Endothelial cell of umbilical vein (primary cell): ENCODE data around the gene TMEM254. TPM values are rescaled to one million over a fixed set of nuclear protein-coding genes. Genes with fewer than 3 reads are reported as not detected.
"Not testable (repeated sequence)": the region's sequence is repeated elsewhere in the genome, so short reads cannot be mapped to it uniquely, and the experiment has no call there.

Experiments used
- BruUV-seq: library from RNA; stranded (reverse); fragments of 400-500 nt; replicated peaks from 2 replicates; lab custom pipeline; 2021; lab: Mats Ljungman, UMichigan
- CTCF ChIA-PET: fragments of 300-600, 350-600 bp; sonication (Branson Sonifier 250); formaldehyde crosslinking; loops from one replicate; lab custom pipeline; 2021; ENCODE audit warnings: antibody characterized with exemption, inconsistent platforms; lab: Charles Lee
- POLR2A ChIA-PET: fragments of 300-600, 350-600 bp; sonication (Branson Sonifier 250); formaldehyde crosslinking; loops from one replicate; lab custom pipeline; 2021; ENCODE audit warnings: antibody characterized with exemption, inconsistent platforms; lab: Charles Lee
- DNase-seq: peaks from one replicate; pipeline ENCODE4 v3.0.0-alpha.2; 2011; ENCODE audit warnings: low read depth, low spot score
- FAIRE-seq: peaks from 2 replicates; lab custom pipeline; 2011; peaks lifted over from hg19 to GRCh38; lab: Jason Lieb, UNC
- H2AFZ ChIP-seq: 2 replicates; pipeline ENCODE4 v1.6.0; 2012; ENCODE audit warnings: low read depth, low read length, control low read depth, inconsistent platforms
- H3K27ac ChIP-seq: 2 replicates; pipeline ENCODE4 v1.5.1; 2011; ENCODE audit warnings: low read depth, mild to moderate bottlenecking, control low read depth, low read length, moderate library complexity; ENCODE audit not compliant: insufficient read depth
- H3K27me3 ChIP-seq, 2 experiments: 2 replicates each; pipeline versions ENCODE4 v1.6.0 to v1.6.1; 2011; ENCODE audit warnings: low read length in 2 of 2, mixed read lengths in 1 of 2; ENCODE audit not compliant: control insufficient read depth in 2 of 2, insufficient read depth in 2 of 2
- H3K36me3 ChIP-seq, 2 experiments: 2 replicates in 1 of 2; 3 replicates in 1 of 2; pipeline ENCODE4 v1.5.1; 2011; ENCODE audit warnings: low read length in 2 of 2, mild to moderate bottlenecking in 1 of 2, moderate library complexity in 1 of 2; ENCODE audit not compliant: control insufficient read depth in 2 of 2, insufficient read depth in 2 of 2; ENCODE audit errors: extremely low read depth in 1 of 2
- H3K4me1 ChIP-seq: 3 replicates; pipeline ENCODE4 v1.5.1; 2011; ENCODE audit warnings: mild to moderate bottlenecking, low read length; ENCODE audit not compliant: control insufficient read depth, insufficient read depth; ENCODE audit errors: extremely low read depth
- H3K4me2 ChIP-seq: 2 replicates; pipeline ENCODE4 v1.6.1; 2011; ENCODE audit warnings: low read length, control low read depth, mixed read lengths; ENCODE audit not compliant: insufficient read depth
- H3K4me3 ChIP-seq, 3 experiments: fragments of 200-600 bp in 1 of 3; sonication (generic), shearing (Covaris generic) in 1 of 3; replicated peaks in 1 of 3; 2 replicates each; pipeline ENCODE4 v1.5.1; 2011 to 2016; ENCODE audit warnings: control low read depth in 3 of 3, low read length in 3 of 3, mild to moderate bottlenecking in 2 of 3, inconsistent platforms in 1 of 3, low read depth in 1 of 3, moderate library complexity in 1 of 3; ENCODE audit not compliant: insufficient read depth in 1 of 3
- H3K79me2 ChIP-seq: 2 replicates; pipeline ENCODE4 v1.6.0; 2012; ENCODE audit warnings: low read length, inconsistent platforms; ENCODE audit not compliant: control insufficient read depth, insufficient read depth
- H3K9ac ChIP-seq: replicated peaks from 2 replicates; pipeline ENCODE3; 2011; ENCODE audit warnings: low read length, control low read depth; ENCODE audit not compliant: insufficient read depth; ENCODE audit errors: extremely low read depth
- H3K9me1 ChIP-seq: replicated peaks from 3 replicates; pipeline ENCODE4 v1.6.0; 2011; ENCODE audit warnings: mild to moderate bottlenecking, low read length; ENCODE audit not compliant: control insufficient read depth, insufficient read depth; ENCODE audit errors: extremely low read depth
- H3K9me3 ChIP-seq: replicated peaks from 2 replicates; pipeline ENCODE4 v1.5.1; 2012; ENCODE audit warnings: low read length, inconsistent platforms; ENCODE audit not compliant: control insufficient read depth, insufficient read depth
- H4K20me1 ChIP-seq: replicated peaks from 2 replicates; pipeline ENCODE3; 2011; ENCODE audit warnings: mild to moderate bottlenecking, low read length; ENCODE audit not compliant: control insufficient read depth, insufficient read depth; ENCODE audit errors: extremely low read depth
- CTCF ChIP-seq, 2 donors: IDR thresholded peaks; 1 replicate in 1 of 2; 2 replicates in 1 of 2; pipeline ENCODE4 v1.5.1; 2011; ENCODE audit warnings: low read length in 2 of 2, mild to moderate bottlenecking in 2 of 2, moderate library complexity in 2 of 2, control low read depth in 1 of 2, inconsistent platforms in 1 of 2, low read depth in 1 of 2; ENCODE audit not compliant: insufficient read depth in 1 of 2; ENCODE audit errors: extremely low read depth in 1 of 2
- EZH2 ChIP-seq: IDR thresholded peaks from 2 replicates; pipeline ENCODE4 v1.6.1; 2012; ENCODE audit warnings: borderline replicate concordance, low read depth, mild to moderate bottlenecking, moderate library complexity, low read length, inconsistent platforms; ENCODE audit not compliant: severe bottlenecking
- FOS ChIP-seq: IDR thresholded peaks from 2 replicates; pipeline ENCODE4 v1.6.1; 2011; ENCODE audit warnings: mild to moderate bottlenecking, low read length, moderate library complexity, borderline replicate concordance; ENCODE audit not compliant: insufficient read depth
- GATA2 ChIP-seq: IDR thresholded peaks from 2 replicates; pipeline ENCODE4 v1.7.0; 2011; ENCODE audit warnings: low read depth, mild to moderate bottlenecking, moderate library complexity, mixed read lengths, low read length; ENCODE audit not compliant: insufficient read length, insufficient read depth
- JUN ChIP-seq: IDR thresholded peaks from 2 replicates; pipeline ENCODE4 v1.6.1; 2011; ENCODE audit warnings: borderline replicate concordance, low read depth; ENCODE audit not compliant: insufficient read length, insufficient read depth
- MAX ChIP-seq: IDR thresholded peaks from 2 replicates; pipeline ENCODE4 v1.6.1; 2011; ENCODE audit not compliant: insufficient read depth, insufficient read length
- MYC ChIP-seq: IDR thresholded peaks from one replicate; pipeline ENCODE4 v1.6.1; 2011; ENCODE audit warnings: mild to moderate bottlenecking, low read depth, low read length
- POLR2A ChIP-seq: IDR thresholded peaks from 2 replicates; pipeline ENCODE4 v1.6.1; 2012; ENCODE audit warnings: low read depth, mild to moderate bottlenecking, control low read depth, low read length
- POLR2AphosphoS5 ChIP-seq: IDR thresholded peaks from 2 replicates; pipeline ENCODE4 v1.6.1; 2012; ENCODE audit warnings: low read depth, mild to moderate bottlenecking, control low read depth, low read length, moderate library complexity; ENCODE audit not compliant: insufficient read depth
- dilution Hi-C: fragments of 300-500 bp; cut with MboI; formaldehyde crosslinking; loops from one replicate; pipeline ENCODE4 v1.15.0; 2019; ENCODE audit warnings: low sequenced_read_pairs; ENCODE audit not compliant: extremely low pct_ligation_motif_present
- intact Hi-C: fragments of 100-400 bp; cut with micrococcal nuclease; formaldehyde crosslinking; loops from one replicate; pipeline ENCODE4 v1.10.0; 2022
- polyA plus RNA-seq, 4 experiments: library from polyadenylated mRNA; depleted of rRNA in 3 of 4; stranded (reverse) in 3 of 4; unstranded in 1 of 4; fragments of >200 nt; gene quantifications; 2 replicates each; pipeline versions ENCODE4 v1.2.1 to v1.2.3, GENCODE V29; 2011 to 2012; ENCODE audit warnings: missing spikeins in 1 of 4
- total RNA-seq: library from RNA; stranded (reverse); gene quantifications from 2 replicates; pipeline ENCODE4 v1.2.3, GENCODE V29; 2021

TMEM254 gene
- total and polyA plus RNA-seq, 2 donors (not counting 3 experiments of a cell fraction or from before 2014, with no cell fraction given): 10.1 to 13.4 TPM

GRCh38 chr10:80099295-80099694, 20.8 kb downstream of the TMEM254 start:
- H3K79me2 ChIP-seq, intact Hi-C loops, H3K27ac ChIP-seq, dilution Hi-C loops, H3K4me3 ChIP-seq, H3K9me1 ChIP-seq, H2AFZ ChIP-seq, BruUV-seq, FAIRE-seq, POLR2A ChIA-PET, H3K27me3 ChIP-seq, H4K20me1 ChIP-seq, CTCF ChIA-PET, DNase-seq, H3K4me1 ChIP-seq, H3K4me2 ChIP-seq, H3K36me3 ChIP-seq, H3K9ac ChIP-seq, H3K9me3 ChIP-seq: not testable (repeated sequence)

GRCh38 chr10:80100116-80100515, 21.7 kb downstream of the TMEM254 start:
- no peak for FAIRE-seq
- Histone ChIP-seq H3K9me1 (no peaks in the 10 kb centered on the region), H3K4me1 (no peaks in the 10 kb centered on the region), H3K36me3 (no peaks in the 10 kb centered on the region), H3K27ac (no peak overlapping the region), H2AFZ (no peak overlapping the region), H3K27me3 (peaks cover 2 to 4% of the 10 kb centered on the region in 2 experiments), H3K4me3 (no peak overlapping the region), H3K79me2 (no peaks in the 10 kb centered on the region), H3K9me3 (no peaks in the 10 kb centered on the region), H4K20me1 (no peaks in the 10 kb centered on the region), H3K9ac (no peak overlapping the region), H3K4me2 (no peak overlapping the region)
- CTCF ChIA-PET: no interaction called here
- DNase-seq: no peak
- no TSS peak for BruUV-seq
- intact Hi-C loops: no loop called here
- no peak for TF ChIP-seq POLR2A
- TF ChIP-seq CTCF (IDR thresholded peaks at IDR 0.05; ENCODE audit: extremely low read depth in 1 of 2, insufficient read depth in 1 of 2, low read depth in 1 of 2, low read length in 2 of 2): no peak
- no peak for TF ChIP-seq EZH2
- no peak for TF ChIP-seq POLR2AphosphoS5
- TF ChIP-seq JUN: no peak
- TF ChIP-seq MAX: no peak
- TF ChIP-seq FOS: no peak
- TF ChIP-seq MYC: no peak
- no peak for TF ChIP-seq GATA2
- dilution Hi-C loops: no loop called here
- POLR2A ChIA-PET: no interaction called here
